ENCODE measurements around the gene PODNL1. TPM values are rescaled to one million over a fixed set of nuclear protein-coding genes. Genes with fewer than 3 reads are reported as not detected.

The PODNL1 gene
- total and polyA plus RNA-seq, 2 of the 8 experiments (the other 6 are each of a cell fraction or from before 2014, with no cell fraction given) = 1.0 to 1.5 TPM

DNA sequence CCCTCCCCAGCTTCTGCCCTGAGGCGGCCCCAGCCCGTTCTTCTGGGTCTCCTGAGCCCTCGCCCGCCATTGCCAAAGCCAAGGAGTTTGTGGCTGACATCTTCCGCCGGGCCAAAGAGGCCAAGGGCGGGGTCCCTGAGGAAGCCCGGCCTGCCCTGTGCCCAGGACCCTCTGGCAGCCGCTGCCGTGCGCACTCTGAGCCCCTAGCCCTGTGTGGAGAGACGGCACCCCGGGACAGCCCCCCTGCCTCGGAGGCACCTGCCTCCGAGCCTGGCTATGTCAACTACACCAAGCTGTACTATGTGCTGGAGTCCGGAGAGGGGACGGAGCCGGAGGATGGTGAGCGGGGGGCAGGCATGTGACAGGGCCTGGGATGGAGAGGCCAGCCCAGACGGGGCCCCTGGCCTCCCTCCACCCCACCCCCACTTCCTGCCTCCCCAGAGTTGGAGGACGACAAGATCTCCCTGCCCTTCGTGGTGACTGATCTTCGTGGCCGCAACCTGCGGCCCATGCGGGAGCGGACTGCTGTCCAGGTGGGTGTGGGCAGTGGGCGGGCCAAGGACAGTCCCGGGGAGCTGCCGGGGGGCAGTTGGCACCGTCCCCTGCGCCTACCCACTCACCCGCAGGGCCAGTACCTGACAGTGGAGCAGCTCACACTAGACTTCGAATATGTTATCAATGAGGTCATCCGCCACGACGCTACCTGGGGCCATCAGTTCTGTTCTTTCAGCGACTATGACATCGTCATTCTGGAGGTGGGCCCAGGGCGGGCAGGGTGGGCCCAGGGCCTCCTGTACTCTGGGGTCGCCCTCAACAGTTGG lies 21.1 kb upstream of the PODNL1 start:
- no peak for FAIRE-seq

More for the DNA sequence above, 21.1 kb upstream of the PODNL1 start:
- Histone ChIP-seq H3K4me1 (replicated peaks in 1 of 4; ENCODE audit: control insufficient read depth in 3 of 4, insufficient read depth in 4 of 4, low read length in 3 of 4) (peaks cover 0 to 9% (median 4%) of the 10 kb centered on the region in 4 experiments; a peak in 4 of 7 replicates), H2AK5ac (ENCODE audit: low read depth, low read length) (no peak overlapping the region), H3K36me3 (ENCODE audit: control insufficient read depth in 2 of 4, insufficient read depth in 4 of 4, low read length in 3 of 4) (peaks cover 20 to 45% (median 44%) of the 10 kb centered on the region in 4 experiments), H4K20me1 (replicated peaks in 1 of 2; ENCODE audit: control insufficient read depth in 1 of 2, insufficient read depth in 2 of 2, low read length in 2 of 2) (peaks cover 0 to 13% of the 10 kb centered on the region in 2 experiments), H3K56ac (replicated peaks; ENCODE audit: insufficient read length, low read depth, low read length) (no peak overlapping the region), H3K14ac (ENCODE audit: insufficient read length) (no peak overlapping the region), H3K23ac (ENCODE audit: insufficient read length) (no peak overlapping the region), H2BK15ac (ENCODE audit: low read length) (no peak overlapping the region), H3K27me3 (replicated peaks in 1 of 4; ENCODE audit: control insufficient read depth in 3 of 4, extremely low read depth in 1 of 4, insufficient read depth in 3 of 4, low read length in 3 of 4) (peaks cover 0 to 4% (median 0%) of the 10 kb centered on the region in 4 experiments; a peak in 2 of 7 replicates), H3K23me2 (ENCODE audit: low read depth, low read length) (peaks cover 13% of the 10 kb centered on the region; the same call in 1 of the 2 replicates), H2BK120ac (replicated peaks; ENCODE audit: low read depth, low read length) (no peak overlapping the region), H3K79me2 (ENCODE audit: control insufficient read depth in 1 of 2, insufficient read depth in 2 of 2, low read length in 2 of 2) (peaks cover 0 to 3% of the 10 kb centered on the region in 2 experiments; a peak in 1 of 4 replicates), H3K4me3 (ENCODE audit: extremely low read depth in 1 of 4, insufficient read depth in 2 of 4, low read depth in 3 of 4, low read length in 4 of 4) (no peak overlapping the region), H2BK20ac (ENCODE audit: low read length) (no peak overlapping the region), H3K27ac (ENCODE audit: low read depth, low read length) (no peak overlapping the region), H3K9ac (replicated peaks in 1 of 4; ENCODE audit: extremely low read depth in 1 of 4, low read depth in 3 of 4, low read length in 3 of 4) (no peak overlapping the region), H4K8ac (ENCODE audit: extremely low read depth, insufficient read depth, low read length) (no peak overlapping the region), H4K5ac (ENCODE audit: insufficient read length, low read depth, low read length) (no peak overlapping the region), H2BK12ac (ENCODE audit: low read depth, low read length) (no peak overlapping the region), H3K18ac (ENCODE audit: extremely low read depth, low read length) (no peak overlapping the region), H3K4me2 (ENCODE audit: insufficient read depth in 1 of 2, low read depth in 2 of 2, low read length in 2 of 2) (no peak overlapping the region), H3K4ac (replicated peaks; ENCODE audit: insufficient read length, low read depth, low read length) (no peak overlapping the region), H3K79me1 (ENCODE audit: low read depth, low read length) (peaks cover 4% of the 10 kb centered on the region), H2BK5ac (ENCODE audit: low read depth, low read length) (no peak overlapping the region; the same call in 1 of the 2 replicates), H4K91ac (replicated peaks; ENCODE audit: insufficient read length, low read length) (no peak overlapping the region), H3K9me3 (ENCODE audit: insufficient read depth in 2 of 2, low read depth in 1 of 2, low read length in 1 of 2) (no peaks in the 10 kb centered on the region), H2AFZ (ENCODE audit: low read length) (no peak overlapping the region)
- WGBS, 2 experiments (ENCODE audit: extremely low coverage in 1 of 2, insufficient coverage in 1 of 2, insufficient read length in 1 of 2, insufficient replicate concordance in 2 of 2, low coverage in 1 of 2, low lambda C conversion rate in 2 of 2, missing lambda C conversion rate in 1 of 2) = 94% methylated on average over 31 of the region's 41 CpGs; no CpG with 5 or more reads in 1 of the 2 experiments
- TF ChIP-seq RAD21 (IDR thresholded peaks at IDR 0.05 in 1 of 2, conservative IDR thresholded peaks at IDR 0.05 in 1 of 2; ENCODE audit: low read depth in 2 of 2, low read length in 2 of 2) = no peak
- no peak for TF ChIP-seq SP1 (IDR thresholded peaks at IDR 0.05; ENCODE audit: low read depth, low read length)
- TF ChIP-seq SIRT6 (IDR thresholded peaks at IDR 0.05; ENCODE audit: low read length) = no peak
- TF ChIP-seq, protein P1, sequence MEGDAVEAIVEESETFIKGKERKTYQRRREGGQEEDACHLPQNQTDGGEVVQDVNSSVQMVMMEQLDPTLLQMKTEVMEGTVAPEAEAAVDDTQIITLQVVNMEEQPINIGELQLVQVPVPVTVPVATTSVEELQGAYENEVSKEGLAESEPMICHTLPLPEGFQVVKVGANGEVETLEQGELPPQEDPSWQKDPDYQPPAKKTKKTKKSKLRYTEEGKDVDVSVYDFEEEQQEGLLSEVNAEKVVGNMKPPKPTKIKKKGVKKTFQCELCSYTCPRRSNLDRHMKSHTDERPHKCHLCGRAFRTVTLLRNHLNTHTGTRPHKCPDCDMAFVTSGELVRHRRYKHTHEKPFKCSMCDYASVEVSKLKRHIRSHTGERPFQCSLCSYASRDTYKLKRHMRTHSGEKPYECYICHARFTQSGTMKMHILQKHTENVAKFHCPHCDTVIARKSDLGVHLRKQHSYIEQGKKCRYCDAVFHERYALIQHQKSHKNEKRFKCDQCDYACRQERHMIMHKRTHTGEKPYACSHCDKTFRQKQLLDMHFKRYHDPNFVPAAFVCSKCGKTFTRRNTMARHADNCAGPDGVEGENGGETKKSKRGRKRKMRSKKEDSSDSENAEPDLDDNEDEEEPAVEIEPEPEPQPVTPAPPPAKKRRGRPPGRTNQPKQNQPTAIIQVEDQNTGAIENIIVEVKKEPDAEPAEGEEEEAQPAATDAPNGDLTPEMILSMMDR (IDR thresholded peaks at IDR 0.05; ENCODE audit: control extremely low read depth in 1 of 3, insufficient read depth in 1 of 3, low read depth in 1 of 3, low read length in 3 of 3) = no peak
- TF ChIP-seq GABPA (IDR thresholded peaks at IDR 0.05; ENCODE audit: borderline replicate concordance, insufficient read depth, low read length) = no peak
- TF ChIP-seq PHF8 (conservative IDR thresholded peaks at IDR 0.05; ENCODE audit: low read depth, low read length) = no peak
- no peak for TF ChIP-seq RNF2 (IDR thresholded peaks at IDR 0.05; ENCODE audit: borderline replicate concordance, low read depth, low read length, missing control alignments, poor library complexity, severe bottlenecking)
- TF ChIP-seq BACH1 (IDR thresholded peaks at IDR 0.05; ENCODE audit: low read length) = no peak
- DNase-seq (ENCODE audit: low read depth in 1 of 2, low spot score in 2 of 2) = no peak
- ChIA-PET CTCF (ENCODE audit: partially characterized antibody) (interaction anchor here (0.5 to 7.8 kb wide), 21 partner anchors 9 to 112 kb away, joined by 3 to 77 read pairs (median 4); partner anchors contain the start of gene PODNL1), POLR2A (ENCODE audit: partially characterized antibody) (interaction anchor here (0.9 to 4.8 kb wide), 11 partner anchors 14 to 161 kb away, joined by 3 to 44 read pairs (median 3); partner anchors contain the start of gene RFX1)

Data from H1 (cell line).